ENCODE measurements around the gene TANGO6. TPM values are rescaled to one million over a fixed set of nuclear protein-coding genes. Genes with fewer than 3 reads are reported as not detected.

TANGO6 gene
- total RNA-seq, 1 donor from 2014 or later: 3.7 TPM

- no peak for DNase-seq (ENCODE audit: low spot score in 2 of 2)
- H3K27ac ChIP-seq: no peak overlapping the region
- H3K36me3 ChIP-seq: peaks cover 13 to 28% of the 10 kb centered on the region in 2 donors
- no peaks in the 10 kb centered on the region for H3K9me3 ChIP-seq
- TF ChIP-seq CTCF (IDR thresholded peaks at IDR 0.05): no peak
- intact Hi-C loops (cut with DNase I): no loop called here
- no peaks in the 10 kb centered on the region for H3K27me3 ChIP-seq
- no peaks in the 10 kb centered on the region for H3K4me1 ChIP-seq
- no peak overlapping the region for H3K4me3 ChIP-seq
These were observed 65.9 kb downstream of the TANGO6 start for GRCh38 chr16:68909099-68909733.

- Histone ChIP-seq H3K36me3 (peaks cover 13 to 31% of the 10 kb centered on the region in 2 donors), H3K27ac (no peak overlapping the region), H3K4me3 (no peak overlapping the region), H3K27me3 (no peaks in the 10 kb centered on the region), H3K4me1 (no peaks in the 10 kb centered on the region), H3K9me3 (no peaks in the 10 kb centered on the region)
- intact Hi-C loops (cut with DNase I): no loop called here
- no peak for TF ChIP-seq CTCF (IDR thresholded peaks at IDR 0.05)
- no peak for DNase-seq (ENCODE audit: low spot score in 2 of 2)
These were observed 66.7 kb downstream of the TANGO6 start for GRCh38 chr16:68910051-68910450.

- Histone ChIP-seq H3K4me1 (no peaks in the 10 kb centered on the region), H3K27ac (no peak overlapping the region), H3K4me3 (no peak overlapping the region), H3K9me3 (no peaks in the 10 kb centered on the region), H3K36me3 (peaks cover 20 to 34% of the 10 kb centered on the region in 2 donors), H3K27me3 (no peaks in the 10 kb centered on the region)
- no peak for TF ChIP-seq CTCF (IDR thresholded peaks at IDR 0.05)
- intact Hi-C loops (cut with DNase I): no loop called here
- no peak for DNase-seq (ENCODE audit: low spot score in 2 of 2)
These were observed 72.3 kb downstream of the TANGO6 start for GRCh38 chr16:68915589-68915988.

GRCh38 chr16:68917541-68917940 lies 74.2 kb downstream of the TANGO6 start:
- intact Hi-C loops (cut with DNase I): no loop called here
- H3K36me3 ChIP-seq: peaks cover 20 to 31% of the 10 kb centered on the region in 2 donors
- TF ChIP-seq CTCF (IDR thresholded peaks at IDR 0.05): no peak

GRCh38 chr16:68920349-68920748 lies 77.0 kb downstream of the TANGO6 start:
- H3K9me3 ChIP-seq: no peaks in the 10 kb centered on the region
- no peak overlapping the region for H3K27ac ChIP-seq
- no peak for TF ChIP-seq CTCF (IDR thresholded peaks at IDR 0.05)
- intact Hi-C loops (cut with DNase I): no loop called here
- no peak for DNase-seq (ENCODE audit: low spot score in 2 of 2)
- H3K4me1 ChIP-seq: no peaks in the 10 kb centered on the region
- no peak overlapping the region for H3K4me3 ChIP-seq
- peaks cover 20 to 28% of the 10 kb centered on the region in 2 donors for H3K36me3 ChIP-seq
- H3K27me3 ChIP-seq: no peaks in the 10 kb centered on the region

More at GRCh38 chr16:68917541-68917940, 74.2 kb downstream of the TANGO6 start:
- H3K4me3 ChIP-seq: no peak overlapping the region
- no peak overlapping the region for H3K27ac ChIP-seq
- DNase-seq (ENCODE audit: low spot score in 2 of 2): no peak
- no peaks in the 10 kb centered on the region for H3K4me1 ChIP-seq
- no peaks in the 10 kb centered on the region for H3K9me3 ChIP-seq
- H3K27me3 ChIP-seq: no peaks in the 10 kb centered on the region

GRCh38 chr16:68921637-68922036 lies 78.3 kb downstream of the TANGO6 start:
- Histone ChIP-seq H3K4me3 (no peak overlapping the region), H3K4me1 (no peaks in the 10 kb centered on the region), H3K9me3 (no peaks in the 10 kb centered on the region), H3K27me3 (no peaks in the 10 kb centered on the region), H3K36me3 (peaks cover 14 to 28% of the 10 kb centered on the region in 2 donors), H3K27ac (no peak overlapping the region)
- TF ChIP-seq CTCF (IDR thresholded peaks at IDR 0.05): no peak
- DNase-seq (ENCODE audit: low spot score in 2 of 2): no peak
- intact Hi-C loops (cut with DNase I): no loop called here

All from ascending aorta (tissue), 2 donors.